Measurements from ENCODE around the gene IL23A. TPM values are rescaled to one million over a fixed set of nuclear protein-coding genes. Genes with fewer than 3 reads are reported as not detected.
A peak's percentile ranks its signal among the peaks of the same experiment; 100 is the strongest.

Gene IL23A
- total RNA-seq, 1 experiment from 2014 or later = 2.9 TPM

GRCh38 chr12:56297400-56297799, 41.3 kb upstream of the IL23A start:
- ChIA-PET POLR2A (ENCODE audit: unreplicated experiment) (no interaction called here), CTCF (no interaction called here)
- H3K79me2 ChIP-seq (ENCODE audit: low read depth) = peaks cover 74% of the 10 kb centered on the region
- BruUV-seq (replicated peaks) = no TSS peak
- no peaks in the 10 kb centered on the region; the same call in 1 of the 2 replicates for H4K20me1 ChIP-seq (ENCODE audit: insufficient read depth)
- peak overlapping the region; percentile 27; the same call in 1 of the 2 replicates for H3K27ac ChIP-seq
- intact Hi-C loops (cut with micrococcal nuclease; ENCODE audit: unreplicated experiment) = no loop called here
- 0 out of 2 replicates have a peak, but pooled peaks cover 11% of the 10 kb centered on the region for H3K36me3 ChIP-seq (ENCODE audit: low read depth)
- no peak overlapping the region for H3K4me3 ChIP-seq
- TF ChIP-seq EZH2 (IDR thresholded peaks at IDR 0.05; ENCODE audit: low read depth) = no peak
- no peak for TF ChIP-seq CTCF (conservative IDR thresholded peaks at IDR 0.05)
- no peaks in the 10 kb centered on the region for H3K9me3 ChIP-seq (ENCODE audit: insufficient read depth, low read depth)
- H3K27me3 ChIP-seq (ENCODE audit: insufficient read depth, low read depth) = no peaks in the 10 kb centered on the region
- DNase-seq = no peak
- peak overlapping the region; percentile 91 for H3K4me2 ChIP-seq
- no peaks in the 10 kb centered on the region for H3K9me2 ChIP-seq (ENCODE audit: insufficient read depth)
- H3K4me1 ChIP-seq (replicated peaks; ENCODE audit: insufficient read depth) = peaks cover 47% of the 10 kb centered on the region
- H3F3A ChIP-seq (ENCODE audit: insufficient read depth, low read depth) = peaks cover 33% of the 10 kb centered on the region
- H2AFZ ChIP-seq = no peak overlapping the region

- TSS peak; percentile 32 for BruUV-seq (replicated peaks)
- Histone ChIP-seq H3K4me3 (peak overlapping the region; percentile 88), H3K4me1 (replicated peaks; ENCODE audit: insufficient read depth) (peaks cover 33% of the 10 kb centered on the region), H3K9me2 (ENCODE audit: insufficient read depth) (no peaks in the 10 kb centered on the region), H4K20me1 (ENCODE audit: insufficient read depth) (no peaks in the 10 kb centered on the region; the same call in 1 of the 2 replicates), H3F3A (ENCODE audit: insufficient read depth, low read depth) (peaks cover 28% of the 10 kb centered on the region), H3K4me2 (peak overlapping the region; percentile 91), H2AFZ (no peak overlapping the region), H3K27ac (no peak overlapping the region), H3K36me3 (ENCODE audit: low read depth) (0 out of 2 replicates have a peak, but pooled peaks cover 11% of the 10 kb centered on the region), H3K79me2 (ENCODE audit: low read depth) (peaks cover 63% of the 10 kb centered on the region), H3K27me3 (ENCODE audit: insufficient read depth, low read depth) (no peaks in the 10 kb centered on the region), H3K9me3 (ENCODE audit: insufficient read depth, low read depth) (no peaks in the 10 kb centered on the region)
- intact Hi-C loops (cut with micrococcal nuclease; ENCODE audit: unreplicated experiment) = no loop called here
- ChIA-PET CTCF (interaction anchor here (0.6 kb wide), 1 partner anchor 223 kb away, joined by 3 read pairs; the partner anchor contains the start of gene RBMS2), POLR2A (ENCODE audit: unreplicated experiment) (interaction anchor here (0.7 to 0.9 kb wide), 2 partner anchors 7 to 61 kb away, joined by 3 to 4 read pairs; partner anchors contain the start of gene STAT2)
- no peak for DNase-seq
- TF ChIP-seq EZH2 (IDR thresholded peaks at IDR 0.05; ENCODE audit: low read depth) = no peak
- no peak for TF ChIP-seq CTCF (conservative IDR thresholded peaks at IDR 0.05)
Observed at GRCh38 chr12:56298828-56299227, 39.9 kb upstream of the IL23A start.

GRCh38 chr12:56299308-56299852, 39.3 kb upstream of the IL23A start:
- Histone ChIP-seq H3K4me2 (peak overlapping the region; percentile 91), H3K79me2 (ENCODE audit: low read depth) (peaks cover 57% of the 10 kb centered on the region), H3K27ac (peak overlapping the region; percentile 31; the same call in 1 of the 2 replicates), H3K4me1 (replicated peaks; ENCODE audit: insufficient read depth) (peaks cover 33% of the 10 kb centered on the region), H3K4me3 (peak overlapping the region; percentile 88), H3F3A (ENCODE audit: insufficient read depth, low read depth) (peaks cover 24% of the 10 kb centered on the region; the same call in 1 of the 2 replicates), H3K36me3 (ENCODE audit: low read depth) (0 out of 2 replicates have a peak, but pooled peaks cover 11% of the 10 kb centered on the region), H3K9me3 (ENCODE audit: insufficient read depth, low read depth) (no peaks in the 10 kb centered on the region), H3K9me2 (ENCODE audit: insufficient read depth) (no peaks in the 10 kb centered on the region), H2AFZ (peak overlapping the region; percentile 84), H3K27me3 (ENCODE audit: insufficient read depth, low read depth) (no peaks in the 10 kb centered on the region), H4K20me1 (ENCODE audit: insufficient read depth) (no peaks in the 10 kb centered on the region)
- TF ChIP-seq CTCF (conservative IDR thresholded peaks at IDR 0.05) (no peak), EZH2 (IDR thresholded peaks at IDR 0.05; ENCODE audit: low read depth) (no peak)
- BruUV-seq (replicated peaks) = no TSS peak
- POLR2A ChIA-PET (ENCODE audit: unreplicated experiment) = interaction anchor here (0.7 to 0.9 kb wide), 2 partner anchors 8 to 61 kb away, joined by 3 to 4 read pairs; partner anchors contain the start of gene STAT2
- CTCF ChIA-PET = interaction anchor here (0.6 kb wide), 1 partner anchor 222 kb away, joined by 3 read pairs; the partner anchor contains the start of gene RBMS2
- intact Hi-C loops (cut with micrococcal nuclease; ENCODE audit: unreplicated experiment) = no loop called here
- DNase-seq = no peak

Data from PC-9 (cell line).